Measurements from ENCODE around the gene ADCY3.

DNA sequence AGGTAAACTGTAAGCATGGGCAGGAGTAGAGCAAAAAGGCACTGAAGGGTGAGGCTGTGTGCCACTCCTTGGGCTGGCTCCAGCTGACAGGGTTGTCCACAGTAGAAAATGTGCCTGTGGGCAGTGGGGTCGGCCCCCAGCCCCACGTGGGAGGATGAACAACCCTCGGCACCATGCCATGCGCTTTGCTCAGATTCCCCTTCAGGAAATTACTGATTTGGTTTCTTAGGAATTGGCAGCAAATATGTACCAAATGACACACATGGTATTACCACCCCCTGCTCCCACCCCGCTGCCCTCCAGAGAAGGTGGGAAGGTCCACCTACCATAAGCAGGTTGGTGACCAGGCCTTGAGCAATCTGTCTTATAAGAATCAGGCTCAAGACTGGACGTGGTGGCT is 13.6 kb downstream of the ADCY3 start:
- TF ChIP-seq, protein P1, sequence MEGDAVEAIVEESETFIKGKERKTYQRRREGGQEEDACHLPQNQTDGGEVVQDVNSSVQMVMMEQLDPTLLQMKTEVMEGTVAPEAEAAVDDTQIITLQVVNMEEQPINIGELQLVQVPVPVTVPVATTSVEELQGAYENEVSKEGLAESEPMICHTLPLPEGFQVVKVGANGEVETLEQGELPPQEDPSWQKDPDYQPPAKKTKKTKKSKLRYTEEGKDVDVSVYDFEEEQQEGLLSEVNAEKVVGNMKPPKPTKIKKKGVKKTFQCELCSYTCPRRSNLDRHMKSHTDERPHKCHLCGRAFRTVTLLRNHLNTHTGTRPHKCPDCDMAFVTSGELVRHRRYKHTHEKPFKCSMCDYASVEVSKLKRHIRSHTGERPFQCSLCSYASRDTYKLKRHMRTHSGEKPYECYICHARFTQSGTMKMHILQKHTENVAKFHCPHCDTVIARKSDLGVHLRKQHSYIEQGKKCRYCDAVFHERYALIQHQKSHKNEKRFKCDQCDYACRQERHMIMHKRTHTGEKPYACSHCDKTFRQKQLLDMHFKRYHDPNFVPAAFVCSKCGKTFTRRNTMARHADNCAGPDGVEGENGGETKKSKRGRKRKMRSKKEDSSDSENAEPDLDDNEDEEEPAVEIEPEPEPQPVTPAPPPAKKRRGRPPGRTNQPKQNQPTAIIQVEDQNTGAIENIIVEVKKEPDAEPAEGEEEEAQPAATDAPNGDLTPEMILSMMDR (IDR thresholded peaks at IDR 0.05): no peak
- no peak for TF ChIP-seq ZFX (IDR thresholded peaks at IDR 0.05; ENCODE audit: borderline replicate concordance)
